Fibroblast of skin of right biceps (primary cell): Measurements from ENCODE around the gene JUNB.
A peak's percentile ranks its signal among the peaks of the same experiment; 100 is the strongest.

Source experiments
- DNase-seq: peaks from one replicate; pipeline ENCODE4 v3.0.0-alpha.2; 2013

JUNB gene

GRCh38 chr19:12791345-12792050 lies at the start of gene JUNB:
Gene JUNB, plus strand, starts transcription at chr19:12791486. Its CDS starts 286 bp downstream, at chr19:12791772.
- peak; percentile 97 for DNase-seq

- peak; percentile 29 for DNase-seq
These were observed 46.0 kb upstream of the JUNB start for GRCh38 chr19:12745166-12745897.

GRCh38 chr19:12748489-12748888 lies 42.8 kb upstream of the JUNB start:
- DNase-seq = no peak

DNA sequence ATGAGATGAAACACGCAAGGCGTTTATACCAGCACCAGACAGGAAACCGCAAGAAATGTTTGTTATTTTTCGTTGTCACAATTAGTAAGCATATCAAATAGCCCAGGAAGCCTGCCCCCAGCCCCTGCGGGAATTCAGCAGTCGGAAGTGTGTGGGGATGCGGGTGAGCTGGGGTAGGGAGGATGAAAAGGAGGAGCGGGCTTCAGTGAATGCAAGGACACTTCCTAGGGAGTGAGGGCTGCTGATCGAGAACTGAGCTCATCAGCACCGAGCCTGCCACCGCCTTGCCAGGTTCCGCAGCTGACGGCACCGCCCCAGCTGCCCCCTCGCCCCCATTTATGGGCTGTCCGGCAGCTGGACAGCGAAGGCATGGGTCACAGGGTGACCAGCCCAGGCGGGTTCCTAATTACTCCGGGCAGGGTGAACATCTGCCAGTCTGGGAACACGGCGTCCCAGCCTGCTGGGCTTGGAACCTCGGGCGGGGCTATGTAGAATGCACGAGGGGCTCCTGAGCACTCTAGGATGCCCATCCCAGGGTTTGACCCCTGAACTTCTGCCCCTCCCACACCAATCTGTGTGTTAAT lies 41.3 kb upstream of the JUNB start:
- peak; percentile 10 for DNase-seq

- no peak for DNase-seq
These were observed 40.4 kb upstream of the JUNB start for GRCh38 chr19:12750851-12751250.

- DNase-seq = no peak
These were observed 39.7 kb upstream of the JUNB start, which contains the start of gene BEST2 for GRCh38 chr19:12751635-12752034. Gene BEST2, plus strand, starts transcription at chr19:12751791. Its CDS starts 802 bp downstream, at chr19:12752593.

DNA sequence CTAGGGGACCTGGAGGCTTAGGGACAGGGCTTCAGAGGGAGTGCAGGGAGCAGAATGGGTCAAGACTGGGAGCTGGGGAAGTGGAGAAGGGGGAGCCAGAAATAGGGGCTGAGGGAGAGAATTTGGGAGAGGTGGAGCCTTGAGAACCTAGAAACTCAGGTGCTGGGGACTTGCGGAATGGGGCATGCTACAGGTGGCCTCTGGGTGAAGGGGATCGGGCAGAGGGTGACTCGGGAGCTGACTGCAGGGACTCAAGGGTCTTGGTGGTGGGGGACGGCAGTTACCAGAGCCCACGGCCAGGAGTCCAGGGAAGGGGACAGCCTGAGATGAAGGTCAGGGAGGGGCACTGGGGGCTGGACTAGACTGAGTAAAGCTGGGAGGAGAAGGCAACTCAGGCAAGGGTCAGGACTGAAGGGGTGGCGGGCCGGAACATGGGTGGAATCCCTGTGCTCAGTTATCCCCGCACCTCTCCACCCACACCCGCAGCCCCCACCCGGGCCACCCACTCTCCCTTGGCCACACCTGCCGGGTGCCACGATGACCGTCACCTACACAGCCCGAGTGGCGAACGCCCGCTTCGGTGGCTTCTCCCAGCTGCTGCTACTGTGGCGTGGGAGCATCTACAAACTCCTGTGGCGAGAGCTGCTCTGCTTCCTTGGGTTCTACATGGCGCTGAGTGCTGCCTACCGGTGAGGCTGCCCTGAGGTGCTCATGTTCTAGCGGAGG lies 39.1 kb upstream of the JUNB start:
- no peak for DNase-seq

DNA sequence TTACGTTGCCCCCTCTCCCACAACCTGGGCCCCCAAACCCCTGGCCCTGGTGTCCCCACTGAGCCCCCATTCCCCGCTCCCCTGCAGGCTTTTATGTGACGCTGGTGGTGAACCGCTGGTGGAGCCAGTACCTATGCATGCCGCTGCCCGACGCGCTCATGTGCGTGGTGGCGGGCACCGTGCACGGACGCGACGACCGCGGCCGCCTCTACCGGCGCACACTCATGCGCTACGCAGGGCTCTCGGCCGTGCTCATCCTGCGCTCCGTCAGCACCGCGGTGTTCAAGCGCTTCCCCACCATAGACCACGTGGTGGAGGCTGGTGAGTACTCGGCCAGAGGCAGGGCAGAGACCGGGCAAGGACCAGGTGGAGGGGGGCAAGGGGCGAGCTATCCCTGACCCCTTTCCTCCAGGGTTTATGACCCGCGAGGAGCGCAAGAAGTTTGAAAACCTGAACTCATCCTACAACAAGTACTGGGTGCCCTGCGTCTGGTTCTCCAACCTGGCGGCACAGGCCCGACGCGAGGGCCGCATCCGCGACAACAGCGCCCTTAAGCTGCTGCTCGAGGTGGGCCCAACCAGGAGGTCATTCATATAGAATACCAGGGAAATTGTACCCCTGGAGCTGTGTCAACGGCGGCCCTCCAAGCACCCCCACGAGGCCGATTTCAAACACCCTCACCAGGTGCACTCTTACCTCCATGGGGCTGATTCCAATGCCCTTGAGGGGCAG lies 36.7 kb upstream of the JUNB start:
- DNase-seq = no peak

DNA sequence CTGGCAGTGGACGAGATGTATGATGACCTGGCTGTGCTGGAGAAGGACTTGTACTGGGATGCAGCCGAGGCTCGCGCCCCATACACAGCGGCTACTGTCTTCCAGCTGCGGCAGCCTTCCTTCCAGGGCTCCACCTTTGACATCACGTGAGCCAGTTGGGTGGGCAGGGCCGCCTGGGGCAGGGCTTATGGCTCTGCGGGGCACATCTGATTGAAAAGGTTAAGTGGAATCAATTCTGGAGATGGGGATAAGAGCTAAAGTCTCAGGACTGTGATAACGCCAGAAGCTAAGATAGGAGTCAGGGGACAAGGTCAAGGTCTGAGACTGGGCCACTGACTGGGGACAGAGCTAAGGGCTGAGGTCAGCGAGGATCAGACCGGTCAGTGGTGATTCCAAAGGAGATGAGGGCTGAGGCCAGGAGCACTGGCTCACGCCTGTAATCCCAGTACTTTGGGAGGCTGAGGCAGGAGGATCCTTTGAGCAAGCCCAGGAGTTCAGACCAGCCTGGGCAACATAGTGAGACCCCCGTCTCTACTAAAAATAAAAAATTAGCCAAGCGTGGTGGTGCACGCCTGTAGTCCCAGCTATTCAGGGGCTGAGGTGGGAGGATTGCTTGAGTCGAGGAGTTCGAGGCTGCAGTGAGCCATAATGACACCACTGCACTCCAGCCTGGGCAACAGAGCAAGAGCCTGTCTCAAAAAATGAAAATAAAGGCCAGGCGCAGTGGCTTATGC lies 35.0 kb upstream of the JUNB start:
- no peak for DNase-seq

GRCh38 chr19:12757544-12758274 lies 33.6 kb upstream of the JUNB start:
- DNase-seq = peak; percentile 63

GRCh38 chr19:12759686-12760085 lies 31.6 kb upstream of the JUNB start:
- no peak for DNase-seq

DNA sequence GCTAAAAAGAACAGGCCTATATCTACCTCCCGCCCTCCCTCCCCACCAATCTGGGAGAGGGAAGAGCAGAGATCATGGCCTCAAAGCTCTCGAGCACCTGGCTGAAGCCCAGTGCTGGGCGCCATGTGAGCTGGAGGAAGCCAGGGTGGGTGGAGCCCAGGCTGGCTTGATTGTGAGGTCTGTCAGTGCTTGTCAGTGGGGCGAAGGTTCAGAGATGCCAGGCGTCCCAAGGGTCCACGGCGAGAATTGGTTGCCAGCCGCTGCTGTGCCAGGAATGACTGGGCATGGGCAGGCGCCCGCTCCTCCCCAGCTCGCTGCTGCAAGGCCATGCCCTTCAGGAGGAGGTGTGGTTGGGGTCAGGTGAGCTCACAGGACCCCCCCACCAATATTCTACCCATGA lies 28.2 kb upstream of the JUNB start:
- no peak for DNase-seq

- DNase-seq = no peak
These were observed 26.6 kb upstream of the JUNB start for GRCh38 chr19:12764698-12765097.

DNA sequence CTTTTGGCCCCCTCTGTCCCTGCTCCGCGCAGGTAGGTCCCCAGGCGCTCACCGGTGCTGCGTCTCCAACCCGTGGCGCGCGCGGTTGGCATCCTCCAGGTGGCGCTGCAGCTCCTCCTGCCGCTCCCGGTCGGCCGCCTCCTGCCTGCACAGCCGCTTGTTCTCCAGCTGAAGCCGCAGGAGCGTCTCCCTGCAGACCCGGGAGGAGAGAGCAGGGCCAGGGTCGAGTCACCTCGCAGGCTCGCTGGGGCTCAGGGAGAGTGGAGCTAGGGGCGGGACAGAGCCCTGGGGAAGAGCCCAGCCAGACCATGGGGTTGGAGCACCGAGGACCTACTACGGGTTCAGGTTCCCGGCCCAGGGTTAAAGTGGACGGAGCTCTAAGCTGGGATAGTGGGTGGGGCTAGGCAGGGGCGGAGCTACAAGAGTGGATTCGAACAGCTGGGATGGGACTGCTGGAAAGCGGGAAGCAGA lies 25.2 kb upstream of the JUNB start:
- DNase-seq = peak; percentile 80

DNA sequence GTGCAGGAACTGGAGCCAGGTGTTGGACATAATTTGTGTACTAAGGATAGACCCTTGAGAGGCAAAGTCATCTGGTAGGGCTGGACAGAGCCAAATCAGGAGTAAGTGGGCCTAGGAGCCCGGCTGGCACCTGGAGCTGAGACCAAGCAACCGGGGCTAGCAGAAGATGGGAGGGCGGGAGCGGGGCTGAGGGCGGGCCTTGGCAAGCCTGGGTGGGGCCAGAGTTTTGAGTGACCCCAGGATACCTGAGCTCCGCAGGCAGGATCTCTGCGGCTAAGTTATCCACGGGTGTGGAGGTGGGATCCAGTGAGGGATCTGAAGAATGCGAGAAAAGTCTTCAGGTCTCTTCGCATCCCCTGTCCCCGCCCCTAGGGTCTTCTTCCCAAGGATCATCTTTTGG lies 24.1 kb upstream of the JUNB start:
- no peak for DNase-seq

- DNase-seq = no peak
These were observed 23.6 kb upstream of the JUNB start for GRCh38 chr19:12767666-12768065.

- no peak for DNase-seq
These were observed 21.6 kb upstream of the JUNB start for GRCh38 chr19:12769689-12770088.

- no peak for DNase-seq
These were observed 20.4 kb upstream of the JUNB start for GRCh38 chr19:12770922-12771321.

- DNase-seq = no peak
These were observed 19.0 kb upstream of the JUNB start for GRCh38 chr19:12772323-12772722.

- DNase-seq = peak; percentile 54
These were observed 17.7 kb upstream of the JUNB start for GRCh38 chr19:12773571-12773970.
